GM21381 (cell line): ENCODE measurements around the gene CRIP1.

Source experiments
- ATAC-seq: cut with Tn5 transposase; IDR thresholded peaks from one replicate; pipeline ENCODE4 v1.9.1; 2021; ENCODE audit warnings: mild to moderate bottlenecking, moderate library complexity; ENCODE audit not compliant: unreplicated experiment

CRIP1 gene

DNA sequence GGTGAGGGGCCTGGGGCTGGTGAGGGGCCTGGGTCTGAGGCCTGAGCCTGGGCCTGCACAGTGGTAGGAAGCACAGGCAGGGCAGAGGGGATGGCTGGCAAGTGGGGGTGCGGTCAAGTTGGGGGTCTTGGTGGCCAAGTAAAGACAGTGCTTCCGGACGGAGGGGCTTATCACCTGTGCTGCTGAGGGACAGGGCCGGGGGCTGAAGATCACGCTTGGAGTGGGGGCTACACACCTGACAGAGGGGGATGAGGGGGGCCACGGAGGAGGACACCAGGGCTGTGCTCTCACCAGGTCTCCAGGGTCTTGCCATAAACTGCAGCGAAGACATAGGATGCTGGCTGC, 16.6 kb downstream of the CRIP1 start:
- ATAC-seq = no peak

DNA sequence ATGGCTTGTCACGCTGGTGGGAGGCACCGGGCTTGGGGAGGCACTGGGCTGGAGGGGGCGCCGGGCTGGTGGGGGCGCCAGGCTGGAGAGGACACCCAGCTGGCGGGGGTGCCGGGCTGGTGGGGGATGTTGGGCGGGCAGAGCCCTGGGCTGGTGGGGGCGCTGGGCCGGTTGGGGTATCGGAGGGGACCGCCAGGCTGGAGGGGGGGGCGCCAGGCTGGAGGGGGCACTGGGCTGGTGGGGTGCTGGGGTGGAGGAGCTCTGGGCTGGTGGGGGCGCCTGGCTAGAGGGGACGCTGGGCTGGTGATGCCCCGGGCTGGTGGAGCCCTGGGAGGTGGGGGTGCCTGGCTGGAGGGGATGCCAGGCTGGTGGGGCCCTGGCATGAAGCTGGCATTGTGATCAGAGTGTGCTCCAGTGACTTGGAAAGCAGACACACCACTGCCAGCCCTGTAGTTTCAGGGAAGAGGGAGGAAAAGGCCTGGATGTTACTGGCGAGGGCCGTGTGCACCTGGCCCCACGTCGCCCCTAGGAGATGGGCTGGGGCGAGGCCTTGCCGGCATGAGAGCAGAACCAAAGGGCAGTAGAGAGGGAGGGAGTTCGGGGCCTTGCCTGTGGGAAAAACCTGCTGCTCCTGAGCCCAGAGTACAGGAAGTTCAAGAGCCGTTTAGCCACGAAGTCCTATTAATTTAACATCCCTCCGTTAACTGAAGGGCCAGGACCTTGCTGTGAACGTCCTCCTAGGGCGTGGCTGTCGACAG, 17.4 kb downstream of the CRIP1 start:
- no peak for ATAC-seq

DNA sequence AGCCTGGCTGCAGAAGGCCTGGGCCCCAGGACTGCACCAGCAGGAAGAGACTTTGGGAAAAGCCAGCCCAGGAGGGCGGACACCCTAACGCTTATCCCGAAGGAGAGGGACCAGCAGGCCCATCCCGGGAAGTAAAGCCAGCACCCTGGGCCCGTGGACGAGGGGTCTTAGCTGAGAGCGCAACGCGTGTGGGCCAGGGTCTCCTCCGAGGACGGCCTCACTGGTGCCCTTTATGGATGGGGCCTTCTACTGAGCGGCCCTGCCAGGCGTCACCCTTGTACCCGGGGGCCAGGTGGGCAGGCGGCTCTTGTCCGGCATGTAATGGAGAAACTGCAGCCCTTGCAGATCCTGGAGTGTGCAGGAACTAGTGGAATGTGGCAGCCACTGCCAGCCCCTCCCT, 18.4 kb downstream of the CRIP1 start:
- no peak for ATAC-seq

- no peak for ATAC-seq
These were observed 20.6 kb downstream of the CRIP1 start for GRCh38 chr14:105507247-105507646.

DNA sequence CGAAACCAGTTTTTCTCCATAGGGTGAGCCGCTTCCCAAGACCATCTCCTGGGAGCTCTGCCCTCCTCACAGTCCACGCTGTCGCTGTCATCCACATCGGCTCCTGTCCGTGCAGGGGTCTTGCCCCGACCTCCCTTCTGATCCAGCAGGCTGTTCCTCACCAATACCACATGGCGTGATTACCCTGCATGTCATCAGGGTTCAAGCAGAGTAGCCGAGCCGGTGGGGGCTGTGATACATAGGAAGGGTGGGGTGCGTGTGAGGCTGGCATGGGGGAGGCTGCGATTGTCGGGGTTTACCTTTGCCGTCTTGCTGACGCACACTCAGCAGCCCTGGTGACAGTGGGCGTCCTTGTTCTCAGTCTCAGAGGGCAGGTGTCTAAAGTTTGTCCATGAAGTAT, 21.4 kb downstream of the CRIP1 start:
- no peak for ATAC-seq

DNA sequence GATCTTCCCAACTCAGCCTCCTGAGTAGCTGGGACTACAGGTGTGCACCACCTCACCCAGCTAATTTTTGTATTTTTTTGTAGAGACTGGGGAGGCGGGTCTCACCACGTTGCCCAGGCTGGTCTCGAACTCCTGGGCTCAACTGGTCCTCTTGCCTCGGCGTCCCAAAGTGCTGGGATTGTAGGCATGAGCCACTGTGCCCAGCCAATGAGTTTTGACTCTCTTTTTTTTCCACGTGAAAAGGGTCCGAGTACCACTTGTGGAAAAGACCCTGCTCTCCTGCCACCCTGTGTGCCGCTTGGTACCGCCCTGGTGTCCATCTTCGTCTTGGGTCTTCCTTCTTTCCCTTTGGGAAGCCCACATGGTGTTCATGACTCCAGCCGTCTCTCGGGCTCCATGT, 21.9 kb downstream of the CRIP1 start:
- no peak for ATAC-seq

DNA sequence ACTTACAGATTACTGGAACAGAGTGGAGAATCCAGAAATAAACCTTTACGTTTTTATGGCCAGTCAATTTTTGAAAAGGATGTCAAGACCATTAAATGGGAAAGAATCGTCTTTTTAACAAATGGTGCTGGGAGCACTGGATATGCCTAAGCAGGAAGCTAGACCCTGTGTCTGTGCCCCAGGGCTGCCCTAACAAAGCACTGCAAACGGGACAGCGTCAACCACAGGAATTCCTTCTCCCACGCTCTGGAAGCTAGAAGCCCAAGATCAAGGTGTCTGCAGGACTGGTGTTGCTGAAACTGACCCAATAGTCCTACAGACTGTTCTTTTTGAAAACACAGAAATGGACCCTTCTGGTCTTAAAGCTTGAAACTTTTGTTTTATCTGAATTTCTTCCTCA, 30.4 kb downstream of the CRIP1 start:
- ATAC-seq = no peak

- no peak for ATAC-seq
These were observed 33.4 kb downstream of the CRIP1 start for GRCh38 chr14:105519946-105520698.

DNA sequence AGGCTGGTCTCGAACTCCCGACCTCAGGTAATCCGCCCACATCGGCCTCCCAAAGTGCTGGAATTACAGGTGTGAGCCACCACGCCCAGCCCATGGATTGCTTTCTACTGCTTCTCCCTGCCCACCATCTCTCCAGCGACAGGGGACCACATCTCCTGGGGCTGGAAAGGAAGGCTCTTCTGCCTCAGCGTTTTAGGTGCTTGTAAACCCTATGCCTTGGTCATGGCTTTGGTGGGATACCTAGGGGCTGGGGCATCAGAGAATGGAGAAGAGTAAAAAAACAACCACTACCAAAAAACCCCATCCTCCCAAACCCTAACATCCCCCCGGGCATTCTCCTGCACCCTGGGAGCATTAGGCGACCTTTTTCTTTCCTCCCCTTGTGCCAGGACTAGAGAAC, 38.6 kb downstream of the CRIP1 start:
- ATAC-seq = no peak

DNA sequence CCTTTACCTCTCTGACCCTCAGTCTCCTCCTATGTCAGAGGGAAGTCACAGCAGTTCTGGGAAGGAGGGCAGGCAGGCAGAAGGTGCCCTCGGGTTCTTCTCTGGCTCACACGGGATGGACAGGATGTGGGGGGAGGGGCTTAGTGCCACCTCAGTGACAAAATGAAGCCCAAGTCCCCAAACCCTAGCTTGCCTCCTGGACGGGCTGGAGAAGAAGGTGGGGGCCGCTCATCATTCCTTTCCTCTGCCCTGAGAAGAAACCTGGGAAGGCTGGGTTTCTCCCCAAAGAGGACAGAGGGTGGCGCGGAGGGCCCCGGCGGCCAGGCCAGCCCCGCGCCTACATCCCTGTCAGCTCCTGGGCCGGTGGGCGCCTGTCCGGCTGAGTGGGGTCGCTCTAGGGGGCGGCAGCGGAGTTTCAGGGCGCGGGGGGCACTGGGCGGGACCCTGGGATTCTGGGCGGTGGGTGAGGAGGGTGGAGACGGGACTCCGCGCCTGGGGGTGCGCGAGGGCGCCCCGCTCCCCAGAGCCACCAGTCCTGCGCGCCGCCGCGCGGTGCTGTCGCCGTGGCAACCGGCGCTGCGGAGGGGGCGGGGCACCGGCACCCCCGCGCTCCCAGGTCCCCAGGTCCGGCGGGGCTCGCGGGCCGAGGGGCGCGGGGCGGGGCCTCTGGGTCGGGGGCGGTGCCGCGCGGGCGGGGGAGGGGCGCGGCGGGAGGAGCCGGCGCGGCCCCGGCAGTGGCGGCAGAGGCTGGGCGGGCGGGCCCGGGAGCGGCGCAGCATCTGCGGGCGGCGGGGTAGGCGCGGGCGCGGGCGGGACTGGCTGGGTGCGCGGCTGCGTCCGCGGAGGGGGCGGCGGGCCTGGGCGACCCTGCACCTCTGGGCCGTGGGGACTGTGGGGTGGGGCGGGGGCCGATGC, 39.4 kb downstream of the CRIP1 start, which contains the start of gene TMEM121:
TSS of gene TMEM121 (plus strand) at position 723 of the 915 bp plus-strand sequence. CDS start 2,252 bp downstream, outside the sequence.
- ATAC-seq = no peak

GRCh38 chr14:105526776-105527380, 40.2 kb downstream of the CRIP1 start:
- no peak for ATAC-seq

DNA sequence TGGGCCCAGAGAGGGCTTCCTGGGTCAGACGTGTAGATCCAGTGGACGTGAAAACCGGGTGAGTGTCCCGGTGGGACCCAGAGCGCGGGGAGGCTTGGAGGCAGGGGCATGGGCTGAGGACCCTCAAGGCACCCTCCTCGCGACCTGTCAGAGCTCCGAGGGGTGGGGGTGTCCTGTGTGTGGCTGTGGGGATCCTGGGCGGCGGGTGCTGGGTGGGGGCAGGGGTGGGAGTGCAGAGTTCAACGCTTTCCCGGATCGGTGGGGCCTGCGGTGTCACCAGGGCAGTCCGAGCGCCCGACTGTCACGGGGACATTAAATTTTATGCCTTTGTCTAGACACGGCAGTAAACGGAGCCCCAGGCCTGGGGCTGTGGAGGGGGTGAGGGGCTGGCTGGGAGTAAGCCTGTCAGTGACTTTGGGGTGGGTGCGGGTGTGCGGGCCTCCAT, 40.7 kb downstream of the CRIP1 start:
- no peak for ATAC-seq

- no peak for ATAC-seq
These were observed 41.3 kb downstream of the CRIP1 start for GRCh38 chr14:105527826-105528585.

DNA sequence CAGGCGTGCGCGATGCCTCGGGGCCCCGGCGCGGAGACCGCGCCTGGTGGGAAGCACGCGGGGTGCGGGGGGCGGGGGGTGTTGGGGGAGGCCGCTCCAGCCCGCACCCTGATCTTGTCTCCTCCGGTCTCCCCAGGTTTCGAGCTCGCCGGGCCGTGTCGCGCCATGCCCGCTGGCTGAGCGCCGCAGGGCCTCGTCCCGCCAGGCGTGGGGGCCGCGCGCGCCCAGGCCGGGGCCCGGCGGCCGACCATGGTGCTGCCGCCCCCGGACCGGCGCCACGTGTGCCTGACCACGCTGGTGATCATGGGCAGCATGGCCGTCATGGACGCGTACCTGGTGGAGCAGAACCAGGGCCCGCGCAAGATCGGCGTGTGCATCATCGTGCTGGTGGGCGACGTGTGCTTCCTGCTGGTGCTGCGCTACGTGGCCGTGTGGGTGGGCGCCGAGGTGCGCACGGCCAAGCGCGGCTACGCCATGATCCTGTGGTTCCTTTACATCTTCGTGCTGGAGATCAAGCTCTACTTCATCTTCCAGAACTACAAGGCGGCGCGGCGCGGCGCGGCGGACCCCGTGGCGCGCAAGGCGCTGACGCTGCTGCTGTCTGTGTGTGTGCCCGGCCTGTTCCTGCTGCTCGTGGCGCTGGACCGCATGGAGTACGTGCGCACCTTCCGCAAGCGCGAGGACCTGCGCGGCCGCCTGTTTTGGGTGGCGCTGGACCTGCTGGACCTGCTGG, 42.1 kb downstream of the CRIP1 start:
- no peak for ATAC-seq

DNA sequence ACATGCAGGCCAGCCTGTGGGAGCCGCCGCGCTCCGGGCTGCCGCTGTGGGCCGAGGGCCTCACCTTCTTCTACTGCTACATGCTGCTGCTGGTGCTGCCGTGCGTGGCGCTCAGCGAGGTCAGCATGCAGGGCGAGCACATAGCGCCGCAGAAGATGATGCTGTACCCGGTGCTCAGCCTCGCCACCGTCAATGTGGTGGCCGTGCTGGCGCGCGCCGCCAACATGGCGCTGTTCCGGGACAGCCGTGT, 42.6 kb downstream of the CRIP1 start:
- ATAC-seq = no peak

DNA sequence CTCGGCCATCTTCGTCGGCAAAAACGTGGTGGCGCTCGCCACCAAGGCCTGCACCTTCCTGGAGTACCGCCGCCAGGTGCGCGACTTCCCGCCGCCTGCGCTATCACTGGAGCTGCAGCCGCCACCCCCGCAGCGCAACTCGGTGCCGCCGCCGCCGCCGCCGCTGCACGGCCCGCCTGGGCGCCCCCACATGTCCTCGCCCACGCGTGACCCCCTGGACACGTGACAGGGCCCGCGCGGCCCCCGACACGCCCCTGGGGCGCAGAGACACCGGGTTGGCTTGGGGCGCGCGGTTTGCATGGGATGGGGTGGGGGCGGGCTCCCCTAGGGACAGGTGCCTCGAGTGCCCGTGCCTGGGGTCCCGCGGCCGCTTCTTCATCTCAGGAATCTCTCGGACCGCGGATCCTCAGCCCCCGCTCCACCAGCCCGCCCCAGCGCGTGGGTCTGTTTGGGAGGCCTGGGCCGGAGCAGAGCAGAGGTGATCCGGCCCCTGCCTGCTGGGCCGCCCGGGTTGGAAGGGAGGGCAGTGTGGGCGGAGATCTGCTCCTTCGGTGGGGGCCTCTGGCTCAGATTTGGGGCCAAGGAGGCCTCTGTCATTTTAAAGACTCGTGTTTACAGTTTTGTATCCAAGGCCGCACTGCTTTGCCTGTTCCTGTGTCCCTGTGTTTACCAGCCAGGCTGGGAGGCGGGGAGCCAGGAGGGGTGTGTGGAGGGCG, 43.0 kb downstream of the CRIP1 start:
- ATAC-seq = no peak

GRCh38 chr14:105530285-105531087, 43.8 kb downstream of the CRIP1 start:
- ATAC-seq = no peak
